GM12873 (cell line): ENCODE measurements around the gene ANO4.

Experiments used
- CTCF ChIP-seq: IDR thresholded peaks from 2 replicates; pipeline ENCODE4 v1.5.1; 2012; ENCODE audit warnings: low read depth, mild to moderate bottlenecking, moderate library complexity, low read length, control low read depth; ENCODE audit not compliant: insufficient read depth; ENCODE audit errors: missing control alignments

ANO4 gene

GRCh38 chr12:100795800-100796179 is 1.2 kb downstream of the ANO4 start:
- TF ChIP-seq CTCF, result no peak

- no peak for TF ChIP-seq CTCF
These were observed 2.0 kb downstream of the ANO4 start for GRCh38 chr12:100796621-100797020.

GRCh38 chr12:100797246-100797645 is 2.7 kb downstream of the ANO4 start:
- no peak for TF ChIP-seq CTCF

- TF ChIP-seq CTCF, result no peak
These were observed 3.2 kb downstream of the ANO4 start for GRCh38 chr12:100797786-100798185.

- no peak for TF ChIP-seq CTCF
These were observed 3.9 kb downstream of the ANO4 start for GRCh38 chr12:100798286-100799160.

GRCh38 chr12:100799770-100800169 is 5.2 kb downstream of the ANO4 start:
- TF ChIP-seq CTCF, result no peak

- TF ChIP-seq CTCF, result no peak
These were observed 6.1 kb downstream of the ANO4 start for GRCh38 chr12:100800723-100801122.

- no peak for TF ChIP-seq CTCF
These were observed 6.7 kb downstream of the ANO4 start for GRCh38 chr12:100801320-100801719.
